Loucy (cell line): ENCODE data around the gene FBXL2.

Experiments used
- H2AFZ ChIP-seq: fragments of 200-600 bp; sonication (generic); 2 replicates; pipeline ENCODE4 v1.6.0; 2016; ENCODE audit warnings: antibody characterized with exemption, mild to moderate bottlenecking, low read length, moderate library complexity
- H3F3A ChIP-seq: fragments of 200-600 bp; 2 replicates; pipeline ENCODE4 v1.6.0; 2016; ENCODE audit warnings: antibody characterized with exemption, low read depth, mild to moderate bottlenecking
- H3K27me3 ChIP-seq: fragments of 200-600 bp; sonication (generic); 2 replicates; pipeline ENCODE4 v1.6.1; 2014; ENCODE audit warnings: low read length, mild to moderate bottlenecking; ENCODE audit not compliant: insufficient read depth, poor library complexity, severe bottlenecking
- H3K36me3 ChIP-seq: fragments of 200-600 bp; sonication (generic); 2 replicates; pipeline ENCODE4 v1.6.1; 2016; ENCODE audit warnings: low read length; ENCODE audit not compliant: insufficient read depth
- H3K4me1 ChIP-seq: fragments of 200-600 bp; sonication (generic); 2 replicates; pipeline ENCODE4 v1.5.1; 2014; ENCODE audit warnings: low read length, mild to moderate bottlenecking; ENCODE audit not compliant: insufficient read depth, poor library complexity, severe bottlenecking
- H3K4me2 ChIP-seq: fragments of 200-600 bp; sonication (generic); 2 replicates; pipeline ENCODE4 v1.6.0; 2014; ENCODE audit warnings: antibody characterized with exemption, low read length, low read depth, mild to moderate bottlenecking; ENCODE audit not compliant: poor library complexity, severe bottlenecking
- H3K4me3 ChIP-seq: fragments of 200-600 bp; sonication (generic); 2 replicates; pipeline ENCODE4 v1.5.1; 2014; ENCODE audit warnings: low read length, mild to moderate bottlenecking, mixed read lengths; ENCODE audit not compliant: poor library complexity, severe bottlenecking
- H3K79me2 ChIP-seq: fragments of 200-600 bp; sonication (generic); 2 replicates; pipeline ENCODE4 v1.6.1; 2014; ENCODE audit warnings: low read length; ENCODE audit not compliant: insufficient read depth
- H3K9ac ChIP-seq: fragments of 200-600 bp; sonication (generic); 2 replicates; pipeline ENCODE4 v1.6.0; 2014; ENCODE audit warnings: mild to moderate bottlenecking, low read depth, low read length, moderate library complexity; ENCODE audit not compliant: poor library complexity, severe bottlenecking
- H3K9me2 ChIP-seq: fragments of 200-600 bp; sonication (generic); replicated peaks from 2 replicates; pipeline ENCODE4 v1.6.1; 2016; ENCODE audit warnings: low read depth, low read length, mixed read lengths
- H3K9me3 ChIP-seq: fragments of 200-600 bp; sonication (generic); 2 replicates; pipeline ENCODE4 v1.6.1; 2014; ENCODE audit warnings: mild to moderate bottlenecking, antibody characterized with exemption, low read length, low read depth; ENCODE audit not compliant: insufficient read depth
- H4K20me1 ChIP-seq: fragments of 200-600 bp; sonication (generic); 2 replicates; pipeline ENCODE4 v1.6.0; 2014; ENCODE audit warnings: antibody characterized with exemption, low read length, mild to moderate bottlenecking; ENCODE audit not compliant: insufficient read depth, poor library complexity, severe bottlenecking
- CTCF ChIP-seq: fragments of 200-600 bp; sonication (generic); conservative IDR thresholded peaks from 2 replicates; pipeline ENCODE4 v1.5.1; 2014; ENCODE audit warnings: mild to moderate bottlenecking, antibody characterized with exemption, low read length
- EZH2phosphoT487 ChIP-seq: fragments of 200-600 bp; IDR thresholded peaks from 2 replicates; pipeline ENCODE4 v1.6.1; 2018; ENCODE audit warnings: antibody characterized with exemption, mild to moderate bottlenecking, moderate library complexity, borderline replicate concordance

The FBXL2 gene

GRCh38 chr3:33395900-33396299 lies 118.7 kb downstream of the FBXL2 start:
- Histone ChIP-seq H3K4me2 (no peak overlapping the region), H3K27me3 (no peaks in the 10 kb centered on the region), H3F3A (no peaks in the 10 kb centered on the region), H3K4me1 (no peaks in the 10 kb centered on the region), H2AFZ (no peak overlapping the region), H3K4me3 (no peak overlapping the region), H3K9me3 (no peaks in the 10 kb centered on the region), H3K9ac (no peak overlapping the region), H3K36me3 (peaks cover 92% of the 10 kb centered on the region), H3K9me2 (no peaks in the 10 kb centered on the region), H3K79me2 (no peaks in the 10 kb centered on the region), H4K20me1 (no peaks in the 10 kb centered on the region)
- no peak for TF ChIP-seq EZH2phosphoT487
- no peak for TF ChIP-seq CTCF

DNA sequence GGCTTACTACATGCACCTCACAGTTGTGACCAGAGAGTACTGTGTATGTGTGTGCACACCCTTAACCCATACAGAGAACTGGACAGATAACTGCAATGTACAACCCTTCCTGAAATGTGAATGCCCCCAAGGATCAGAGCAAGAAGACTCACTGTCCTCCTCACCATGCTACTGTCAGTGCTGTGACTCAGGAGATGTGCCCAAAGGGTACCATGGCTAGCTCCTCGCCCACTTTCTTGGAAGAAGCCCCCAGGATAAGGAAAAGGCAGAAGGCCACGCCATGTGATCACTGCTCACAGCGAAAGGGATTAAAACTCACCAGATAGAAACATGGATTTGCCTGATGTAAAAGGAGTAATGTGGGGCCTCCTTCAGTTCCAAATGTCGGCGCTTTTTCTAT lies 121.2 kb downstream of the FBXL2 start:
- Histone ChIP-seq H3K4me2 (no peak overlapping the region), H3K36me3 (peaks cover 92% of the 10 kb centered on the region), H3K4me1 (no peaks in the 10 kb centered on the region), H3K79me2 (no peaks in the 10 kb centered on the region), H4K20me1 (no peaks in the 10 kb centered on the region), H3K4me3 (no peak overlapping the region), H3K9me3 (no peaks in the 10 kb centered on the region), H3F3A (no peaks in the 10 kb centered on the region), H3K9ac (no peak overlapping the region), H2AFZ (no peak overlapping the region), H3K27me3 (no peaks in the 10 kb centered on the region), H3K9me2 (no peaks in the 10 kb centered on the region)
- TF ChIP-seq EZH2phosphoT487: no peak
- TF ChIP-seq CTCF: no peak

DNA sequence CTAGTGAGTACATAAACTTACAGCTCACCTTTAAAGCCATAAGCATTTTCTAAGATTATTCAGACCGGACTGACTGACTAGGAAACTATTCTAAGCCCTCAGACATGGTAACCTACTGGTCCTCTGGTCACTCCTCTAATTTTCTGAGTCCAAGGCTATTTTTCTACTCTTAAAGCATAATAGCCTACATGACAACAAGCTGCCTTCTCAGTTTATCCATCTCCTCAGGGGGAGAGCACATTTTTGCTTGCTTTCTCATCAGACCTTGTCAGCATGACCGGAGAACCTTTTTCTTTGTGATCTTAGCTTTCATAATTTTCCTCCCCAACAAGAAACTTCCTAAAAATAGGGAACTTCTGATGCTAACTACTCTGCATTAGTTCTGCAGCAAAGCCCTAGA lies 124.5 kb downstream of the FBXL2 start:
- H3K79me2 ChIP-seq: no peaks in the 10 kb centered on the region
- H3K9me2 ChIP-seq: no peaks in the 10 kb centered on the region
- H3K4me1 ChIP-seq: no peaks in the 10 kb centered on the region
- peaks cover 91% of the 10 kb centered on the region for H3K36me3 ChIP-seq
- H3K4me2 ChIP-seq: no peak overlapping the region
- no peaks in the 10 kb centered on the region for H4K20me1 ChIP-seq
- no peak overlapping the region for H3K4me3 ChIP-seq
- TF ChIP-seq EZH2phosphoT487 (no peak), CTCF (no peak)
- no peaks in the 10 kb centered on the region for H3K9me3 ChIP-seq
- H2AFZ ChIP-seq: no peak overlapping the region
- no peak overlapping the region for H3K9ac ChIP-seq
- H3K27me3 ChIP-seq: no peaks in the 10 kb centered on the region
- no peaks in the 10 kb centered on the region for H3F3A ChIP-seq
